SJCRH30 (cell line): ENCODE data around the gene CHD6. TPM values are rescaled to one million over a fixed set of nuclear protein-coding genes. Genes with fewer than 3 reads are reported as not detected.

Experiments used
- DNase-seq, 2 experiments: peaks; one replicate each; pipeline ENCODE4 v3.0.0-alpha.2; 2015 to 2020
- H3K27ac ChIP-seq: fragments of 250-450 bp; sonication (Bioruptor Pico); 2 replicates; pipeline ENCODE4 v1.5.1; 2020; ENCODE audit warnings: mild to moderate bottlenecking, moderate library complexity
- H3K27me3 ChIP-seq: fragments of 250-450 bp; sonication (Bioruptor Pico); 2 replicates; pipeline ENCODE4 v1.5.1; 2020; ENCODE audit warnings: mild to moderate bottlenecking, moderate library complexity
- H3K36me3 ChIP-seq: fragments of 250-450 bp; sonication (Bioruptor Pico); 2 replicates; pipeline ENCODE4 v1.5.1; 2020; ENCODE audit warnings: mild to moderate bottlenecking, moderate library complexity
- H3K4me1 ChIP-seq: fragments of 250-450 bp; sonication (Bioruptor Pico); 2 replicates; pipeline ENCODE4 v1.5.1; 2020; ENCODE audit warnings: mild to moderate bottlenecking, moderate library complexity
- H3K4me3 ChIP-seq: fragments of 250-450 bp; sonication (Bioruptor Pico); 2 replicates; pipeline ENCODE4 v1.5.1; 2020; ENCODE audit warnings: mild to moderate bottlenecking, moderate library complexity
- H3K9me3 ChIP-seq: fragments of 250-450 bp; sonication (Bioruptor Pico); replicated peaks from 2 replicates; pipeline ENCODE4 v1.5.1; 2020; ENCODE audit warnings: mild to moderate bottlenecking, moderate library complexity
- total RNA-seq: library from RNA; depleted of rRNA; stranded (reverse); fragments of >200 nt; shearing (Covaris generic); gene quantifications from 2 replicates; pipeline ENCODE4 v1.2.3, GENCODE V29; 2014

CHD6 gene
- total RNA-seq, 1 experiment from 2014 or later: 75.4 TPM

GRCh38 chr20:41587956-41588355, 30.2 kb downstream of the CHD6 start:
- no peaks in the 10 kb centered on the region for H3K4me1 ChIP-seq
- H3K27ac ChIP-seq: no peak overlapping the region
- no peak overlapping the region for H3K4me3 ChIP-seq
- no peak for DNase-seq
- peaks cover 15% of the 10 kb centered on the region for H3K36me3 ChIP-seq
- H3K9me3 ChIP-seq: peaks cover 37% of the 10 kb centered on the region
- H3K27me3 ChIP-seq: no peaks in the 10 kb centered on the region

- Histone ChIP-seq H3K27ac (no peak overlapping the region), H3K27me3 (no peaks in the 10 kb centered on the region), H3K4me3 (no peak overlapping the region), H3K9me3 (peaks cover 37% of the 10 kb centered on the region), H3K36me3 (peaks cover 15% of the 10 kb centered on the region), H3K4me1 (no peaks in the 10 kb centered on the region)
- DNase-seq: no peak
Observed at GRCh38 chr20:41587523-41587922, 30.7 kb downstream of the CHD6 start.

DNA sequence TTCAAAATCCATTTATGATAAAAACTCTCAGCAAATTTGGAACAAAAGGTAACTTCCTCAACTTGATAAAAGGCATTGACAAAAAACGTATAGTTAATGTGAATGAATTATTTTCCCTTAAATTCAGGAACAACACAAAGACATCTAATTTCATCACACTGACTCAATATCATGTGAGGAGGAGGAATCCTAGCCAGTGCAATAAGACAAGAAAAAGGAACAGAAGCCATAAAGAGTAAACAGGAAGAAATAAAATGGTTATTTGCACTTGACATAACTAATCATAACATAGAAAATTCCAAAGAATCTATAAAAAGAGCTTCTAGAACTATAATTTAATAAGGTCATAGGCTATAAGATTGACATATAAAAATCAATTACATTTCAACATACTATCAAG, 31.4 kb downstream of the CHD6 start:
- Histone ChIP-seq H3K27ac (no peak overlapping the region), H3K4me3 (no peak overlapping the region), H3K4me1 (no peaks in the 10 kb centered on the region), H3K36me3 (peaks cover 15% of the 10 kb centered on the region), H3K27me3 (no peaks in the 10 kb centered on the region), H3K9me3 (peaks cover 37% of the 10 kb centered on the region)
- DNase-seq: no peak

GRCh38 chr20:41580350-41580749, 37.8 kb downstream of the CHD6 start:
- Histone ChIP-seq H3K4me1 (no peaks in the 10 kb centered on the region), H3K27ac (no peak overlapping the region), H3K4me3 (no peak overlapping the region), H3K9me3 (0 out of 2 replicates have a peak, but pooled peaks cover 4% of the 10 kb centered on the region), H3K36me3 (peaks cover 2% of the 10 kb centered on the region; the same call in 1 of the 2 replicates), H3K27me3 (no peaks in the 10 kb centered on the region)
- DNase-seq: no peak

GRCh38 chr20:41577129-41578009, 40.8 kb downstream of the CHD6 start:
- Histone ChIP-seq H3K9me3 (peaks cover 9% of the 10 kb centered on the region), H3K27me3 (no peaks in the 10 kb centered on the region), H3K36me3 (no peaks in the 10 kb centered on the region), H3K4me1 (no peaks in the 10 kb centered on the region), H3K27ac (no peak overlapping the region), H3K4me3 (no peak overlapping the region)
- no peak for DNase-seq

GRCh38 chr20:41575412-41575811, 42.8 kb downstream of the CHD6 start:
- H3K4me1 ChIP-seq: peaks cover 7% of the 10 kb centered on the region
- no peaks in the 10 kb centered on the region for H3K36me3 ChIP-seq
- no peaks in the 10 kb centered on the region for H3K27me3 ChIP-seq
- no peak overlapping the region for H3K4me3 ChIP-seq
- H3K27ac ChIP-seq: no peak overlapping the region
- peaks cover 9% of the 10 kb centered on the region for H3K9me3 ChIP-seq
- no peak for DNase-seq

DNA sequence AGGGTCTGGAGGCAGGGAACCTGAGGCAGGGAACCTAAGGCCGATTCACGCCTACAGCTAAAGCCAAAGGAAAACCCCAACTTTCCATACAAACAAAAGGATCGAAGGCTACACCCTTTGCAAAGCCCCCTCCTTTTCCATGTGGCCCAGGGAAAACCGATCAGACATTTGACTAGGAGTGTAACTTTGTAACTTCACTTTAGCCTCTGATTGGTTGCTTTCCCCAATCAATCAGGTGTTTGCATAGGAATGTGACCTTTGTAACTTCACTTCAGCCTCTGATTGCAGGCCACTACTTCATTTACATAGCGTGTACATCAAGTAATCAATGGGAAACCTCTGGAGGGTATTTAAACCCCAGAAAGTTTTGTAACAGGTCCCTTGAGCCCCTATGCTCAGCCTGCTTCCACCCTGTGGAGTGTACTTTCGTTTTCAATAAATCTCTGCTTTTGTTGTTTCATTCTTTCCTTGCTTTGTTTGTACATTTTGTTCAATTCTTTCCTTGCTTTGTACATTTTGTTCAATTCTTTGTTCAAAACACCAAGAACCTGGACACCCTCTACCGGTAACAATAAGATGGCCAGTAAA, 43.3 kb downstream of the CHD6 start:
- Histone ChIP-seq H3K36me3 (no peaks in the 10 kb centered on the region), H3K4me3 (no peak overlapping the region), H3K27ac (no peak overlapping the region), H3K4me1 (peaks cover 7% of the 10 kb centered on the region), H3K27me3 (no peaks in the 10 kb centered on the region), H3K9me3 (peaks cover 9% of the 10 kb centered on the region)
- DNase-seq: no peak

DNA sequence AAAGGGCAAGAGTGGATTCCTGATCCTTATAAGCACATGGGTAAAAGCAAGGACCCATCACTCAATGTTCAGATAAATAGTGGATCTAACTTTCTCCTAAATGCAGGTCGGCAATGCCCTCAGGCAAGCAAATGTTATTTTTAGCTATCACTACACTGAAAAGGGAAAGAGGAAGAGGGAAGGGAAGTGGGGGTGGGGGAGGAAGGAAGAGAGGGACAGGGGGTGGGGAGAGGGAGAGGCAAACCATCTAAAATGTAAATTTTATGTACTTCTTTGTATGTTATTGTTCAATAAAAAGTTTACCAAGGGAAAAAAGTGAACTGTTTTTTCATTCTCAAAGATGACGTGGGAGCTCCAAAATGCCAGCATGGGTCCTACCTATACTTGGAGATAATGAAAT, 44.2 kb downstream of the CHD6 start:
- H3K36me3 ChIP-seq: no peaks in the 10 kb centered on the region

DNA sequence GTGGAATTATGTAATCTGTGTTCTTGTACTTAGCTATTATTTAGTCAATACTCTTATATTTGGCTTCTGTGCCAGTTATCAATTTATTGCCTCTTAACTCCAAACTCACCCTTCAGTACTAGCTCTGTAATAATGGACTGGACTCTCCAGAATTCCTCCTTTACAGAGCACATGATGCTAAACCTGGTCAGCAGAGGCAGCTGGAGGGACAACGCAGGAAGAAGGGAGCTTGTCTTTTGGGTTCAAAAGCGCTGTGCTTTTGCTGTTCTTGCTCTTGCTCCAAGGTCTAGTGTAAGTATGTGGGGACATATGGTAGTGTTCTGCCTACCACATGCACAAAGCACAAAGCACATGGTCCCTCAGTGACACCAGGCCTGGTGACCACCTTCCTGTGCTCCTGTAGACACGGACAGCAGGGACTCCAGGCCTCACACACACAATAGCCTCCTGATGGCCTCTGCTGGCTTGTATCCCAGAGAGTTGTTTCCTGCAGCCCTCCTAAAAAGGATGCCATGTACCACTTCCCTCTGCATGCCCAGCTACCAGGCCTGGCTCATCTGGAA, 46.1 kb downstream of the CHD6 start:
- H3K27me3 ChIP-seq: no peaks in the 10 kb centered on the region
- no peak overlapping the region for H3K27ac ChIP-seq
- no peak overlapping the region for H3K4me3 ChIP-seq
- H3K4me1 ChIP-seq: peaks cover 7% of the 10 kb centered on the region
- DNase-seq: no peak
- peaks cover under 1% of the 10 kb centered on the region; the same call in 1 of the 2 replicates for H3K36me3 ChIP-seq
- H3K9me3 ChIP-seq: peaks cover 9% of the 10 kb centered on the region

More for the DNA sequence above, 44.2 kb downstream of the CHD6 start:
- no peak overlapping the region for H3K4me3 ChIP-seq
- no peaks in the 10 kb centered on the region for H3K27me3 ChIP-seq
- no peak overlapping the region for H3K27ac ChIP-seq
- H3K4me1 ChIP-seq: peaks cover 7% of the 10 kb centered on the region
- DNase-seq: peak in 1 of 2 experiments; percentile 22
- H3K9me3 ChIP-seq: peaks cover 9% of the 10 kb centered on the region

DNA sequence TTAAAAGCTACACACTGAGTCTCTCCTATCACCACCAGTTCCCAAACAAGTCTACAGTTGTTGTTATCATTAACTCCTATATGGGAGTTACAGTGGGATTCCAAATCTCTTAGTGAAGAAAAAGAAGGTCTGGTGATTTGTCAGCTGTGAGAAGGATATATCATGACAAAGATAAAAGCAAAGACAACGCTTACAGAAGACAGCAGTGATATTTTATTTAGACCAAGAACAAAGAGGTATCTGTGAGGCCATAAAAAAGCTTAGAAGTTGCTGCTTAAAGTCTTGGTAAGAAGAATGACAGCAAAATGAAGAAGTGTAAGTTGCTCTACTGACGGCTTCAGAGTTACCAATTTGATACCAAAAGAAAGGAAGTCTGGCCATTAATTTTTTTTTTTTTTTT, 47.2 kb downstream of the CHD6 start:
- no peak overlapping the region for H3K27ac ChIP-seq

GRCh38 chr20:41570557-41570956, 47.6 kb downstream of the CHD6 start:
- peaks cover 2% of the 10 kb centered on the region; the same call in 1 of the 2 replicates for H3K36me3 ChIP-seq
- no peak overlapping the region for H3K4me3 ChIP-seq
- H3K4me1 ChIP-seq: peaks cover 7% of the 10 kb centered on the region
- no peak for DNase-seq
- H3K9me3 ChIP-seq: peaks cover 6% of the 10 kb centered on the region
- no peaks in the 10 kb centered on the region for H3K27me3 ChIP-seq
- H3K27ac ChIP-seq: no peak overlapping the region

More for the DNA sequence above, 47.2 kb downstream of the CHD6 start:
- DNase-seq: peak in 1 of 2 experiments; percentile 32
- Histone ChIP-seq H3K9me3 (peaks cover 9% of the 10 kb centered on the region), H3K4me3 (no peak overlapping the region), H3K27me3 (no peaks in the 10 kb centered on the region), H3K4me1 (peaks cover 7% of the 10 kb centered on the region), H3K36me3 (peaks cover 2% of the 10 kb centered on the region; the same call in 1 of the 2 replicates)

DNA sequence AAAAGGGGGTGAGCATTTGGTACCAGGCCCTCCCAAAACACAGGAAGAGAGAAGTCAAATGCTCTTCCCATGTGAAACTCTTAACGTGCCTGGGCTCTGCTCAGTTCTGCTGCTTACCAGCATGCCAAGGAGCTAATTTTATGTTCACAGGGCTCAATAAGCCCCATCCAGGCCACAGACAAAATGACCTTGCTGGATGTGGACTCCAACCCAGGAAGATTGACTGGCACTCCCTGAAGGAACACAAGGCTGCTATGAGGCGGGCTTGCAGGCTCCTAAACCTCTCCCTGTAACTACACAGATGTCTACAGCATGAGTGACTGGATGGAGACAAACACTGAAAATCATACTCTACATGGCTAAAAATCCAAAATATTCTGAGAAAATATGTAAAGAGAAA, 50.6 kb downstream of the CHD6 start:
- no peaks in the 10 kb centered on the region for H3K9me3 ChIP-seq
- peaks cover 7% of the 10 kb centered on the region for H3K4me1 ChIP-seq
- DNase-seq: no peak
- H3K27ac ChIP-seq: no peak overlapping the region
- no peaks in the 10 kb centered on the region for H3K27me3 ChIP-seq
- H3K36me3 ChIP-seq: peaks cover 2% of the 10 kb centered on the region; the same call in 1 of the 2 replicates
- no peak overlapping the region for H3K4me3 ChIP-seq

GRCh38 chr20:41566896-41567527, 51.2 kb downstream of the CHD6 start:
- Histone ChIP-seq H3K27ac (no peak overlapping the region), H3K4me1 (peaks cover 7% of the 10 kb centered on the region), H3K4me3 (no peak overlapping the region), H3K36me3 (peaks cover 2% of the 10 kb centered on the region; the same call in 1 of the 2 replicates), H3K9me3 (no peaks in the 10 kb centered on the region), H3K27me3 (no peaks in the 10 kb centered on the region)
- no peak for DNase-seq

- H3K4me3 ChIP-seq: no peak overlapping the region
- no peak overlapping the region for H3K27ac ChIP-seq
- H3K36me3 ChIP-seq: peaks cover 2% of the 10 kb centered on the region; the same call in 1 of the 2 replicates
- DNase-seq: no peak
- H3K4me1 ChIP-seq: no peaks in the 10 kb centered on the region
- no peaks in the 10 kb centered on the region for H3K27me3 ChIP-seq
- no peaks in the 10 kb centered on the region for H3K9me3 ChIP-seq
Observed at GRCh38 chr20:41563087-41563486, 55.1 kb downstream of the CHD6 start.
